ENCODE data around the gene ELOVL3. TPM values are rescaled to one million over a fixed set of nuclear protein-coding genes. Genes with fewer than 3 reads are reported as not detected.

The ELOVL3 gene
- total and polyA plus RNA-seq, 2 of the 13 experiments (the other 11 are each of a cell fraction or from before 2014, with no cell fraction given), result 0.58 to 0.69 TPM

DNA sequence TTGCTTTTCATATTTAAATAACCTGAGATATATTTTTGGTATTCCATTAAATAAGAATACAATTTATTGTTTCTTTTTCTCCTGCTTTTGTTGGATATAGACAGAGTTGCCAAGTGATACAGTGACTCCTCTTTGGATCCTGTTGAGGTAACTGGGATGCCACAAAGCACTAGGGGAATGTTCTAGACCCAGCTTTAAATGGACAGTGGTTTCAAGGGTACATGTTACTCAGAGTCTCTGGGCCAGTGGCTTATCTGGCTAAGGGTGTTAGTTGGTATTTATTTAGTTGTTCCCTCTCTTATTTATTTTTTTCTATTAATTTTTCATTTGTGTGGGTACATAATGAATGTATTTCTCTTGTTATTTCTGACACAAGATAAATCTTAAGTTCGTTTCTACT, 28.3 kb downstream of the ELOVL3 start:
- ChIA-PET CTCF (ENCODE audit: low intra/inter-chr PET ratio, low total read pairs) (no interaction called here), POLR2A (no interaction called here)
- Histone ChIP-seq H3K4me1 (ENCODE audit: insufficient read depth, low read length) (no peaks in the 10 kb centered on the region), H3K79me2 (ENCODE audit: insufficient read depth, low read length) (peaks cover 64% of the 10 kb centered on the region), H3K9me3 (ENCODE audit: low read length) (no peaks in the 10 kb centered on the region), H3K4me3 (replicated peaks in 1 of 3; ENCODE audit: insufficient read depth in 1 of 3, low read depth in 2 of 3, low read length in 3 of 3) (no peak overlapping the region), H3K4me2 (ENCODE audit: low read depth, low read length) (no peak overlapping the region), H3K27ac (ENCODE audit: extremely low read length, insufficient read depth, low read length) (no peak overlapping the region), H3K9ac (ENCODE audit: insufficient read depth, low read depth, low read length) (no peak overlapping the region), H2AFZ (ENCODE audit: low read length) (no peak overlapping the region), H3K36me3 (replicated peaks in 1 of 2; ENCODE audit: control insufficient read depth in 1 of 2, insufficient read depth in 2 of 2, low read length in 2 of 2) (peaks cover 5 to 19% of the 10 kb centered on the region in 2 experiments; a peak in 4 of 5 replicates), H4K20me1 (ENCODE audit: insufficient read depth, low read length) (peaks cover 7% of the 10 kb centered on the region), H3K27me3 (ENCODE audit: control insufficient read depth in 1 of 2, insufficient read depth in 2 of 2, low read length in 2 of 2) (no peaks in the 10 kb centered on the region)
- in situ Hi-C loops (cut with HindIII; ENCODE audit: extremely low pct_ligation_motif_present, low pct_unique_long_range_greater_than_20kb), result no loop called here
- no peak for ATAC-seq
- no TSS peak for BruUV-seq (replicated peaks)
- 93% methylated on average over 1 of the region's 1 CpG for WGBS (ENCODE audit: low lambda C conversion rate)
- intact Hi-C loops (cut with micrococcal nuclease; ENCODE audit: unreplicated experiment), result no loop called here
- no peak for TF ChIP-seq CBX5 (CRISPR knock-in tag; IDR thresholded peaks at IDR 0.05; ENCODE audit: borderline replicate concordance)
- TF ChIP-seq ZNF747 (CRISPR knock-in tag; IDR thresholded peaks at IDR 0.05; ENCODE audit: borderline replicate concordance), result no peak
- no peak for TF ChIP-seq ZMYM4 (CRISPR knock-in tag; IDR thresholded peaks at IDR 0.05)
- no peak for TF ChIP-seq RXRA (CRISPR knock-in tag; IDR thresholded peaks at IDR 0.05)
- TF ChIP-seq ZNF788 (CRISPR knock-in tag; IDR thresholded peaks at IDR 0.05; ENCODE audit: borderline replicate concordance), result no peak
- no peak for TF ChIP-seq ZBTB7A (CRISPR knock-in tag; IDR thresholded peaks at IDR 0.05)
- TF ChIP-seq ATAD3A (CRISPR knock-in tag; IDR thresholded peaks at IDR 0.05), result no peak
- TF ChIP-seq, protein P1, sequence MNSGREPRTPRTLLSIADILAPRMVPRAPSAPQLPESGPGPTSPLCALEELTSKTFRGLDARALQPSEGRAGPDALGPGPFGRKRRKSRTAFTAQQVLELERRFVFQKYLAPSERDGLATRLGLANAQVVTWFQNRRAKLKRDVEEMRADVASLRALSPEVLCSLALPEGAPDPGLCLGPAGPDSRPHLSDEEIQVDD (CRISPR knock-in tag; IDR thresholded peaks at IDR 0.05; ENCODE audit: borderline replicate concordance), result no peak
- TF ChIP-seq, protein P2, sequence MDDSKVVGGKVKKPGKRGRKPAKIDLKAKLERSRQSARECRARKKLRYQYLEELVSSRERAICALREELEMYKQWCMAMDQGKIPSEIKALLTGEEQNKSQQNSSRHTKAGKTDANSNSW (CRISPR knock-in tag; IDR thresholded peaks at IDR 0.05; ENCODE audit: borderline replicate concordance), result no peak
- TF ChIP-seq SATB2 (CRISPR knock-in tag; IDR thresholded peaks at IDR 0.05), result no peak
- no peak for TF ChIP-seq ZNF253 (CRISPR knock-in tag; IDR thresholded peaks at IDR 0.05; ENCODE audit: borderline replicate concordance)
- no peak for TF ChIP-seq ZNF75D (CRISPR knock-in tag; IDR thresholded peaks at IDR 0.05; ENCODE audit: borderline replicate concordance)
- no peak for TF ChIP-seq ZNF567 (CRISPR knock-in tag; IDR thresholded peaks at IDR 0.05; ENCODE audit: borderline replicate concordance)
- no peak for TF ChIP-seq PHB2 (IDR thresholded peaks at IDR 0.05; ENCODE audit: partially characterized antibody)
- no peak for TF ChIP-seq HDAC2 (CRISPR knock-in tag; IDR thresholded peaks at IDR 0.05)
- TF ChIP-seq, protein P3, sequence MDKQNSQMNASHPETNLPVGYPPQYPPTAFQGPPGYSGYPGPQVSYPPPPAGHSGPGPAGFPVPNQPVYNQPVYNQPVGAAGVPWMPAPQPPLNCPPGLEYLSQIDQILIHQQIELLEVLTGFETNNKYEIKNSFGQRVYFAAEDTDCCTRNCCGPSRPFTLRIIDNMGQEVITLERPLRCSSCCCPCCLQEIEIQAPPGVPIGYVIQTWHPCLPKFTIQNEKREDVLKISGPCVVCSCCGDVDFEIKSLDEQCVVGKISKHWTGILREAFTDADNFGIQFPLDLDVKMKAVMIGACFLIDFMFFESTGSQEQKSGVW (CRISPR knock-in tag; IDR thresholded peaks at IDR 0.05; ENCODE audit: borderline replicate concordance), result no peak
- no peak for FAIRE-seq
- DNase-seq (ENCODE audit: low spot score), result no peak

All from HepG2 (cell line).